ENCODE measurements around the gene ADD3. TPM values are rescaled to one million over a fixed set of nuclear protein-coding genes. Genes with fewer than 3 reads are reported as not detected.

ADD3 gene
- total RNA-seq, 1 donor from 2014 or later: 78.7 TPM

- DNase-seq (ENCODE audit: low spot score in 2 of 2): no peak
- no peak for FAIRE-seq
Observed at GRCh38 chr10:110057456-110057855, 49.7 kb downstream of the ADD3 start.

GRCh38 chr10:110058212-110058611, 50.4 kb downstream of the ADD3 start:
- no peak for FAIRE-seq
- DNase-seq (ENCODE audit: low spot score in 2 of 2): no peak

- no peak for DNase-seq (ENCODE audit: low spot score in 2 of 2)
- no peak for FAIRE-seq
Observed at GRCh38 chr10:110059925-110060324, 52.1 kb downstream of the ADD3 start.

GRCh38 chr10:110061687-110062086, 53.9 kb downstream of the ADD3 start:
- FAIRE-seq (no peak), DNase-seq (ENCODE audit: low spot score in 2 of 2) (no peak)

- FAIRE-seq: no peak
- no peak for DNase-seq (ENCODE audit: low spot score in 2 of 2)
Observed at GRCh38 chr10:110065269-110065668, 57.5 kb downstream of the ADD3 start.

- FAIRE-seq (no peak), DNase-seq (ENCODE audit: low spot score in 2 of 2) (no peak)
Observed at GRCh38 chr10:110067960-110068770, 60.4 kb downstream of the ADD3 start.

- DNase-seq (ENCODE audit: low spot score in 2 of 2) (no peak), FAIRE-seq (no peak)
Observed at GRCh38 chr10:110068780-110069179, 61.0 kb downstream of the ADD3 start.

GRCh38 chr10:110069502-110069982, 61.8 kb downstream of the ADD3 start:
- FAIRE-seq (no peak), DNase-seq (ENCODE audit: low spot score in 2 of 2) (no peak)

GRCh38 chr10:110073896-110074295, 66.1 kb downstream of the ADD3 start:
- FAIRE-seq (no peak), DNase-seq (ENCODE audit: low spot score in 2 of 2) (no peak)

GRCh38 chr10:110074298-110074697, 66.5 kb downstream of the ADD3 start:
- no peak for DNase-seq (ENCODE audit: low spot score in 2 of 2)
- no peak for FAIRE-seq

- DNase-seq (ENCODE audit: low spot score in 2 of 2): no peak
- FAIRE-seq: no peak
Observed at GRCh38 chr10:110074758-110075671, 67.2 kb downstream of the ADD3 start.

GRCh38 chr10:110075686-110076085, 67.9 kb downstream of the ADD3 start:
- FAIRE-seq: no peak
- DNase-seq (ENCODE audit: low spot score in 2 of 2): no peak

- DNase-seq (ENCODE audit: low spot score in 2 of 2) (no peak), FAIRE-seq (no peak)
Observed at GRCh38 chr10:110076559-110077318, 69.0 kb downstream of the ADD3 start.

GRCh38 chr10:110077436-110078130, 69.8 kb downstream of the ADD3 start:
- FAIRE-seq (peak; percentile 92), DNase-seq (ENCODE audit: low spot score in 2 of 2) (peak in 1 of 2 donors; percentile 25)

- FAIRE-seq (no peak), DNase-seq (ENCODE audit: low spot score in 2 of 2) (no peak)
Observed at GRCh38 chr10:110078317-110078716, 70.5 kb downstream of the ADD3 start.

GRCh38 chr10:110081911-110082310, 74.1 kb downstream of the ADD3 start:
- FAIRE-seq: peak; percentile 15

GRCh38 chr10:110083884-110084283, 76.1 kb downstream of the ADD3 start:
- DNase-seq (ENCODE audit: low spot score in 2 of 2) (no peak), FAIRE-seq (no peak)

More at GRCh38 chr10:110081911-110082310, 74.1 kb downstream of the ADD3 start:
- DNase-seq (ENCODE audit: low spot score in 2 of 2): no peak

- no peak for FAIRE-seq
- DNase-seq (ENCODE audit: low spot score in 2 of 2): no peak
Observed at GRCh38 chr10:110087682-110088081, 79.9 kb downstream of the ADD3 start.

GRCh38 chr10:110088367-110089104, 80.8 kb downstream of the ADD3 start:
- DNase-seq (ENCODE audit: low spot score in 2 of 2): no peak
- FAIRE-seq: no peak

All from frontal cortex (tissue), 4 donors.